Memory B cell (primary cell): ENCODE data around the gene RRP7A.

Experiments
- ATAC-seq: fragments of 150-1000 bp; cut with Tn5 transposase; 2 replicates; pipeline ENCODE4 v1.10.0; 2021; ENCODE audit warnings: low read depth, mild to moderate bottlenecking, moderate library complexity
- DNase-seq, 2 donors: peaks; one replicate each; pipeline ENCODE4 v3.0.0; 2022; ENCODE audit warnings: low spot score in 2 of 2
- H3K27ac Mint-ChIP-seq: one replicate; pipeline ENCODE4 v1.8.0; 2022; ENCODE audit warnings: mild to moderate bottlenecking, moderate library complexity, mixed read lengths
- H3K27me3 Mint-ChIP-seq: one replicate; pipeline ENCODE4 v1.8.0; 2022; ENCODE audit warnings: mixed read lengths
- H3K36me3 Mint-ChIP-seq: one replicate; pipeline ENCODE4 v1.8.0; 2022; ENCODE audit warnings: mild to moderate bottlenecking, mixed read lengths
- H3K4me1 Mint-ChIP-seq: one replicate; pipeline ENCODE4 v1.8.0; 2022; ENCODE audit warnings: mixed read lengths
- H3K4me3 Mint-ChIP-seq: one replicate; pipeline ENCODE4 v1.8.0; 2022; ENCODE audit warnings: mild to moderate bottlenecking, moderate library complexity, mixed read lengths
- H3K9me3 Mint-ChIP-seq: one replicate; pipeline ENCODE4 v1.8.0; 2022; ENCODE audit warnings: mixed read lengths

RRP7A gene

DNA sequence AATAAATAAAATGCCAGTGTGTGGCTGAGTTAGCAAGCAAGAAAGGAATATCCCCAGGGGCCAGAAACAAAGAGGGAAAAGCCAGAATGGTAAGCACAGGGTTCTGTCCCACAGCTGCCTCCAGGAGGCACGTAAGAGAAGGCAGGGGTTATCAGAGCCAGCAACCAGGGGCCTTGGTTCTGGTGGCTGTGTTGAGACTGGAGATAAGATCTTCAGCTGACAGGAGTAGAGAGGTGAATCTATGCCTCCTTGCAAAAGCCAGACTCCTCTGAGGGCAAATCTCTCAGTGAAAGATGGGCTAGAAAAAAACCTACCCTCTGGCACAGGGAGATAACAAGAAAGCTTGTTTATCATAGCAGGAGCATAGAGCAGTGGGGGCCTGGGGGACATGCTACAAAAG is 57.6 kb downstream of the RRP7A start:
- Mint-ChIP-seq H3K27ac (no peak overlapping the region), H3K27me3 (peaks cover 23% of the 10 kb centered on the region), H3K36me3 (no peaks in the 10 kb centered on the region), H3K4me3 (no peak overlapping the region), H3K9me3 (no peaks in the 10 kb centered on the region), H3K4me1 (peaks cover 8% of the 10 kb centered on the region)
- DNase-seq (no peak), ATAC-seq (no peak)

DNA sequence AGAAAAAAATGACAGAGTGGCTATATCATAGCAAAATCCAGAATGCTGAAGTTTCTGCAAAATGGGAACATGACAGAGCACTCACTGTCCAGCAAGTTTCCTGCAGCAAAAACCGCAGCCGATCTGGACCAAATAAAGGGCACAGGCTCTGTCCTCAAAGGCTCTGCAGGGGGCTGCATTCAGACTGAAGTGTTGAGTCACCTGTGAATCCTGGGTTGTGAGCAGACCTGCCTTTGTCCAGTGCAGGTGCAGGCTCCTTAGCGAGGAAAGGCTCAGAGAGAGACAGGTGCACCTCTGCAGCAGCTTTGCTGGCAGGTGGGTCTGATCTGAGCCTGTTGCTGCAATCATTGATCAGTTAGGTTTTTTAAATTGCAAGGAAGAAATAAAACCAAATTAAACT is 58.1 kb downstream of the RRP7A start:
- Mint-ChIP-seq H3K4me3 (no peak overlapping the region), H3K36me3 (no peaks in the 10 kb centered on the region), H3K9me3 (no peaks in the 10 kb centered on the region), H3K27ac (no peak overlapping the region), H3K4me1 (peaks cover 8% of the 10 kb centered on the region), H3K27me3 (peaks cover 25% of the 10 kb centered on the region)
- DNase-seq, result no peak
- ATAC-seq, result no peak
